DMS153 treated with DMSO at 0.1 percent for 48 hours (cell line): Measurements from ENCODE around the gene RFTN1.
A peak's percentile ranks its signal among the peaks of the same experiment; 100 is the strongest.
"Not testable (repeated sequence)": the region's sequence is repeated elsewhere in the genome, so short reads cannot be mapped to it uniquely, and the experiment has no call there.

Source experiments
- DNase-seq: peaks from one replicate; lab custom pipeline; 2025; ENCODE audit not compliant: unreplicated experiment; lab: John Stamatoyannopoulos, UW

The RFTN1 gene

DNA sequence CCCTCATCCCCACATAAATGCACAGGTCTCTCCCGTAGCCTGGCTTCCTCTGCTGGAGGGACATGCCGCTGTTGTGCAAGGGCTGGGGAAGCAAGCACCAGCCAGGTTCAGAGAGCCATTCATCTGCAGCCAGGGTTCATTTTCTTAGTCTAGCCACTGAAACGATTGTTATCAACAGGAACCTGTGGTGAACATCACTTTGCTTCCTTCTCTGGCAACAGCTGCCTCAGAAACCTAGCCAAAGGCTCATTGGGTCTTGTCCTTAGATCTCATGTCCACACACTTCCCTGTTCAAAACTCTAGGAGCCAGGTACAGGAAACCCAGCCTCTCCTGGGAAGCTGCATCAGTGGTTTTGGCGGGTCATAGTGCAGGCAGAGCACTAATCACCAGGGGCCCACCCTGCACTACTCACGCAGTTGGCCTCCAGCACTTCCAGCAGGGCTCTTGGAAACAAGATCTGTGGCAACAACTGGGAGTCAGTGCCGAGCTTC, 201.5 kb downstream of the RFTN1 start:
- no peak for DNase-seq

DNA sequence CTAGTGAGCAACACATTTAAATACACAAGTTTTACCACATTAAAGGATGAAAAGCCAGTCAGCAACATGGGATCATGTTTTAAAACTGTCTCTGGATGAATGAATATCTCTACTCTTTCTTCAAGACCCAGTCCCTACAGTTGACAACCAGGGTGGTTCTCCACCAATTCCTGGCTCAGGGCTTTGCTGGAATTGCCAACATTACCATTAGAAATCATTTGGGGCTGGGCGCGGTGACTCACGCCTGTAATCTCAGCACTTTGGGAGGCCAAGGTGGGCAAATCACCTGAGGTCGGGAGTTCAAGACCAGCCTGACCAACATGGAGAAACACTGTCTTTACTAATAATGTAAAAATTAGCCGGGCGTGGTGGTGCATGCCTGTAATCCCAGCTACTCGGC, 203.0 kb downstream of the RFTN1 start:
- DNase-seq: not testable (repeated sequence)

DNA sequence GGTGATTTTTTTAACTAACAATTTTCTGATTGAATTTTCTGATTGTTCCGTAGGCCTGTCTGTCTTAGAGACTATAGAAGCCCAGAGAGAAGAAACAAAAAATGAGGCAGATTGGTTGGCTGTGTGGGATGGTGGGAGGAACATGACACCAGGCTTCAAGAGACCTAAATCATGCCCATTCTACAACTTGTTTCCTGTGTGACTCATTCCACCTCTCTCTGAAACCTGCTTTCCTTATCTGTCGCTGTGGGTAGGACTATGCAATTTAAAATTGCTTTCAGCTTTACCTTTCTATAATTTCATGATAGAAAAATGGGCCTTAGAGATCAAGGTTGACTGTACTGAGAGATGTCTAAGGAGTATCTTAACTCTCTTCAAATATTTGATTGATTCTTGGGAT, 203.9 kb downstream of the RFTN1 start:
- no peak for DNase-seq

DNA sequence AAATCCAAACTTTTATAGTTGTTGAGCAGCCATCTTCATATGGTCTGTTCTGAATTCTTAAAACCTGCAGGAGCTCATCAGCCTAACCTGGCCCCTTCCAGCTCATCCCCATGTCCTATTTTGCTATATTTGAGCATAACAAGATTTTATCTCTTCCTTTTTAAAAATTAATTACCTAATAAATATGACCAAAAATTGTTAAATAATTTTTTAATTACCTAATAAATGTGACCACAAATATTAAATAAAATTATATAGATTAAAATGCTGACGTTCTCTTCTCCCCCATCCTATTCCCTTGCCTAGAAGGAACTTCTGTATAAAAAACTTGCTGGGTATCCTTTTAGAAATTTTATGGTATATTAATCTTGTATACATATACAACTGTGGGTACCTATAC, 204.8 kb downstream of the RFTN1 start:
- DNase-seq: no peak

DNA sequence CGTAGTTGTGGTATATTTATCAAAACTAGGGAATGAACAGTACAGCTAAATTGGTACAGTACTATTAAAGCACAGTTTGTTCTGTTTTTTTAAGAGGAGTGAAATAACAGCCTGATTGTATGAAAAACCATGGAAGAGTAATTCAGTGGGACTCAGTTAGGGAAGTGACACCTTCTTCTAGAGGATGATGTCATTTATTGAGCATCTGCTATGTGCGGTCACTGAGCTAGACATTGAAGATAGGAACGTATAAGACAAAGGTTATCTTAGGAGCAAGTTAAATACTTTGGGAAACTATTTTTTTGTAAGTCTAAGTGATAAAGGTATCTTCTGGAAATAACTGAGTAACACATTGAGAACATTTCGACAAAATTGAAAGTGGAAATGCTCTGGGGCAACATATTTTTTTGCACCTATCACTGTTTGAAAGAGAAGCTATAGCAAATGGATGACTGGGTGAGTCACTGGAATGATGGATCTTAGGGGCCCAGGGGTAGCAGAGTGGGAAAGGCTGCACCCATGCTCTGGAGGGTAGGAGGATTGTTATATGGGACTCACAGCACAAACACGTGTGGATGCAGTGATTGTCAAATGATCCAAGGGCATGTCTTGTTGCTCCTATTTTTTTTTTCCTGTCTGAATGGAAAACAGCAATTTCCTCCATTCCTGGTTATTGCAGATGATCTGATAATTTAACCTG, 205.5 kb downstream of the RFTN1 start:
- DNase-seq: no peak

DNA sequence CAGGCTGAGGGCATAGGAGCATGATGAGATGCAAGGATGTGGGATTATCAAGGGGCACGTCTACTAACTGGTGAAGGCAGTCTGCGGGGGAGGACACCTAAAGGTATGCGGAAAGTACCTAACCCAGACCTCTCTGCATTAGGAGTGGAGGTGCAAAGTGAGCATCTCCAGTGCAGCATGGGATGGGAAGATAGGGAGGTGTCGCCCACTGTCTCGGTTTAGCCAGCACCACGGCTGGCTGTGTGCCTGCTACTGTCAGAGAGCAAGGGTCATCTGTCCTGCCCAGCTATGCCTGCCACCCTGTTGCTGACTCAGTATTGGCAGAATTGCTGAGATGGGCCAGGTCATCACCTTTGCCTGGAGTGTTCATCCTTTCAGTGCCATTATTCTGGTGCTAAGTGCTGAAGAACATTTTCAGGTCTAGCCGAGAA, 208.4 kb downstream of the RFTN1 start:
- no peak for DNase-seq

DNA sequence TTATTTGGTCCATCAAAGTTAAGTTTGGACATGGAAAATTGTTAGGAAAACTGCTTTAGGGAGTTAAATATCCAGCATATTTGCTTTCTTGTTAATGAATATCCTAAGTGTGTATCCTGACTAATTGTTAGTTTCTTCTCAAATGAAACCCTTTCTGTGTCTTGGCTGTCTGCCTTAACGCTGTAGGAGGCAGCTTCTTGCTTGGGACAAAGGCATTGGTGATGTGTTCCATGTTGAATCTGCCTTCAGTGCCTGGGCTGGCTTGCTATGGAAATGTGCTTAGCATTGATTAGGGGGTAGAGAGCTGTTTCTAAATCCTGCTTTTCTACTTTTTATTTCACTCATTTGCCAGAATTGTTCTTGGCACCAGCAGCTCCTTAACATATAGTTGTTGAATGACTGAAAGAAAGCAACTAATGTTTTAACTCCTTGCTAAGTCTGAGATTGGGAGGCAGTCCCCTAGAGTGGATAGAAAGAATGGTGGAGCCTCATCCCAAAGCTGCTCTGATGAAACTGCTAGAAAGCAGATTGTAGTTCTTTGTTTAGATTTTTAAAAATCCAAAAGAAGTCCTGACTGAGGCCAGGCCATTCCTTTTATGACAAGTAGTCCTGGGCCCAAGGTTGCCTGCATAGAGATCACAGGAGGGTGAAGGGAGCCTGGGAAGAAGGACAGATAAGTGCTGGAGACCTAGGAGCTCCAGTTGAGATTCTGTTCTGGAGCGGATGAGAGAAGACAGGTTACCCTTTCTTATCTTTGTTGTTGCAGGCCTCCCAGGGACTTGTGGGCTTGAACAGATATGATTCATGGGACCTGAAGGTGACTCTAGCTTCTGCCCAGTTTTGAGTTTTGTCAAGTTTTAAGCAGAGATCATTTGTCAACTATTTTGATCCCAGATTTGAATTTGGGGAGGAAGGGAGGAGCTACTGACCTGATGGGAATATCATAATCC, 209.2 kb downstream of the RFTN1 start:
- DNase-seq: no peak

DNA sequence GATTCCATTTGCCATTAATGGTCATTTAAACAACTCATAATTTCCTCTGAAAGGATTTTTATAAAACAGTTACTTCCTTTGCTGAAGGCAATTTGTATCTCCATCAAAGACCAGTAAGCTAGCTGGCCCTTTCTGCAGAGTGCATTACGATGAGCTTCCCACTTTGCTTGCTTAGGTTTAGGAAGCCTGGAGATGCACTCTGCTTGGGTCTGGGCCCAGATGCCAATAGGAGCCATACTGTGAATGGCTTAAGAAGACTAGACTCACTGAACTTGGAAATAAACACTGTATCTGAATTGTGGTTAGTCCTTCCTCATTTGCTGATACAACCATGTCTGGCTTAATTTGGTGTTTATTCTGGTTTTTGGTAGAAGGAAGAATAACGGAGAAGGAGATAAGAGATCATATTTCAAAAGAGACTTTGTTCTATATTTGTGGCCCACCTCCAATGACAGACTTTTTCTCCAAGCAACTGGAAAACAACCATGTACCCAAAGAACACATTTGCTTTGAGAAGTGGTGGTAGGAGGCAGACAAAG, 210.4 kb downstream of the RFTN1 start:
- DNase-seq: no peak

DNA sequence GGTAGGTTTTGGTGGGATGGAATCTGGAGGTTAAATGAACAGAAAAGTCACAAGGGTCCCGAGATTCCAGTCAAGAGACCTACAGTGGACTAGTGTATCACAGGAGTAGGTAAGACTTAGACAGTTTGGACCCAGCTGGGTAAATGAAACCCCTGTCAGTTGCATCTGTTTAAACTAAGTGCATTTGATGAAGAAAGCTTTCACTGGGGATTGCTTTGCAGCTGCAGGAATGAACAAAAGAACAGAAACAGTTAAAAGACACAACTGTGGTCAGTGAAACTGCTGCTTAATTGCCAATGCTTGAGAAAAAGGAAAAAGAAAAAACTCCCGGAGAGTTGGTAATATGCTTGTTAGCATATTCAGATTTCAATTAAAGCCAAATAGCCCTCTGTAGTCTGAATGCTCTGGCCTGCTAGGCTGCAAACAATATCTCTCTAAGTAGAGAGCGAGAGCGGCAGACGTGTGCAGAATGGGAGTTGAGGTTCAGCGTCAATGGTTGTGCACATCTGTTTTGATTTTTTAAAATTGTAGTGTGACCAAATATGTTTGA, 211.3 kb downstream of the RFTN1 start:
- no peak for DNase-seq

DNA sequence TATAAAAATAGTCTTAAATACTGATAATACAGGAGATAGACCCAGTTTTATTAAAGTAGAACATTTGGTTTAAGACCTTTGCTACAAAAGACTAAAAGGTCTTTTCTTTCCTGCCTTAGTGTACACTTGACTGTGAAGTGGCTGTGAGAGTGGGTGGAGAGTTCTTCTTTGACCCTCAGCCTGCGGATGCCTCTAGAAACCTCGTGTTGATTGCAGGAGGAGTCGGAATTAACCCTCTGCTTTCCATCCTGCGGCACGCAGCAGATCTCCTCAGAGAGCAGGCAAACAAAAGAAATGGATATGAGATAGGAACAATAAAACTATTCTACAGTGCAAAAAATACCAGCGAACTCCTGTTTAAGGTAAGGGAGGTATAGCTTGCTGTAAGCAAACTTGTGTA, 212.0 kb downstream of the RFTN1 start:
- DNase-seq: no peak

DNA sequence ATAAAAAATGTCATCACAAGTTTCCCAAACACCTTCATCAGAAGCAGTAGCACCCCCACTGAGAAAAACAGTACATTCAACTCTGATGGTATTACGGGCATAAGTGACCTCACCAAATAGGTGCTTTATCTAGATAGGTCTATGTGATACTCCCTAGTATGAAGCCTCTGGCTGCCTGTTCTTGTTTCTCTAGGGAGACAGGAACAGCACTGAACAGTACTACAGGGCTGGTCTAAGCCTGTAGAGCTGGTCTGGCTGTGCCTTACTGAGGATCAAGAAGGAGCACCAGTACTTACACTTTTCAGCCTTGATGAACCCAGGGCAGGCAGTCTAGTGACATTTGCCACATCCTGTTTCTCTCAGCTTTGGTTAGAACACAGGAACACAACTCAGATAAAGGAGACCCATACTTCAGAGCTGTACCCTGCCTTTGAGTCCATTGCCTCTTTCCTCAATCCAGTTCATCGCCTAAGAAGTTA, 212.6 kb downstream of the RFTN1 start:
- DNase-seq: no peak

DNA sequence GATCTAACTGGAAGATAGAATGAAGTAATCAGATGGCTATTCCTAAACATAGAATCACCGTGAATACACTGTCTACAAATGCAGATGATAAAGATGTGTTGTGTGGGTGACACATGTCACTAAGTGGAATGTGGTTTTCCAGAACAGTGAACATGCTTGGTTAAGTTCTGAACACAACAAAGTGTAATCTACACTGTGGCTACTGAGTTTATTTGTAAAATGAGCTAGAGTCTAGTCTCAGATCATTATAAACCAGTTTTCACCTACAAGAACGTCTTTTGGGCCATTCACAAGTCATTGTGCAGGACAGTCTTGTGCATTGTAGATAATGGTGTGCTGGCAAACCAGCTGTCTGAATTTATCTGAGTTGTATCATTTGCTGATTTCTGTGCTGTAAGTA, 213.2 kb downstream of the RFTN1 start:
- no peak for DNase-seq

DNA sequence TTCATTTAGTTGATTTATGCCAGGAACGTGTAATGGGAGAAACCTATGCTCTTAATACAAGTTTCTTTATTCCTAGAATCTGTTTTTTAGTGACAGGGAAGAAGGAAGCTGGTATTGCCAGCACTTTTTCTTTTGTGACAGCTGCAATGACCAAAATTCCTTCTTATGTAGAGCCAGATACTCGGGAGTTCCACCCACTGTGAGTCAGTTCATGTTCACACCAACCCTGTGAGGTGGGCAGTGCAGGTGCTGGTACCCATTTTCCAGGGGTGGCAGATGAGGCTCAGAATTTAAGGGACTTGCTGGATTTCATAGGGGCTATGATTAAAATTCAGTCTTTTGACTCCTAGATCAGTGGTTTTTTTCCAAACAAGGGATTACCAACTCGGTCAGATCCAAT, 213.8 kb downstream of the RFTN1 start:
- DNase-seq: no peak

DNA sequence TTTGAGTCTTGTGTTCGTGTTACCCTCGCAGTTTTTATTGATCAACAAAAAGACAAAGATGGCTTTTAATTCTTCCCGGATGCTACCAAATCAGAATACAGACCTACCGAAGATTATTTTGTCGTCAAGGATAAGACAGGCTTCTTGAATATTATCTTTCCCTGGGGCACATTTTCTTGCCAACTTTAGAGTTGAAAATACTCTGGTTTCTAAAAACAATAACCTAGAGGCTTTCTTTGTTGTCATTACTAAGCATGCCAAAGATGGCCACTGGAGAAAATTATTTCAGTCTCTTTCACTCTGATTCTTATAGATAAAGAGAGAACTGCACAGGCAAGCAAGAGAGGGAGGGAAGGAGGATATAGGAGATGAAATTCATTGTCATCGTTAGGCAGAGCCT, 214.6 kb downstream of the RFTN1 start:
- DNase-seq: no peak

DNA sequence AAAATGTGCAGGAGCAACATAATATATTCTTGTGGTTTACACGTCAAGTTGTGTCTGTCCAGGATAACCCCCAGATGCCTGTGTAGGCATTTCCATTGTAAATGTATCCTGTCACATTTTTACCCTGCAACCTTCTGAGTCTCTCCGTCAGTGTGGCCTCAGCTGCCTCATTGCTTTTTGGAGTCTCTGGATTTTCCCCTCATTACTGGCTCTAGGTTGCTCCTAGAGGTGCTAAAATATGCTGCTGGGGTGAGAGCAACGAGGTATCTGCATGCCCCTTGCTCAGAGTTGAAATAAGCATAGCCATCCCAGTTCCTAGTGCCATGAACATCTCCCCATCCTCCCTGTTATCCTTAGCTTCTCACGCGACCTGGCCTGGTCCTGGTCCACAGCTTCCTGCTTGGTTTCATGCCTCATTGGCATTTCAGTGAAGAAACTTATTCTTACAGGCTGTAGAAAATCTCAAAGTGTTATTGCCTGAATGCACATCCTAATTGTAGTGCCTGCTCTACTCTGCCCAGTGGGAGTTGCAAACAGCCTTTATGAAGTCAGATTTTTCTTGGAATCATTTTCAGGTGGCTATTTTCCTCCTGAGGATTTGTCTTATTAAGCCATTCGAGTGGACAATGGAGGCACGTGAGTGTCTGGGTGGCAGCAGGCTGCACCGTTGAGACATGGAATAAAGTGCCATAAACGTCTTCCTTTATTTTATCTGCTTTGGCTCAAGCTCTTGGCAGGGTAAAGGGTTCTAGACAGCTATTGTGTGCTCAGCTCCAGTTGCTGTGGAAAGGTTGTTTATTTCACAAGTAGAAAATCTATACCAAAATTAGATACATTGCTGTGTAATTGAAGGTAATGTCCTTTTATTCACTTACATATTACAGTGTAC, 215.3 kb downstream of the RFTN1 start:
- DNase-seq: no peak

DNA sequence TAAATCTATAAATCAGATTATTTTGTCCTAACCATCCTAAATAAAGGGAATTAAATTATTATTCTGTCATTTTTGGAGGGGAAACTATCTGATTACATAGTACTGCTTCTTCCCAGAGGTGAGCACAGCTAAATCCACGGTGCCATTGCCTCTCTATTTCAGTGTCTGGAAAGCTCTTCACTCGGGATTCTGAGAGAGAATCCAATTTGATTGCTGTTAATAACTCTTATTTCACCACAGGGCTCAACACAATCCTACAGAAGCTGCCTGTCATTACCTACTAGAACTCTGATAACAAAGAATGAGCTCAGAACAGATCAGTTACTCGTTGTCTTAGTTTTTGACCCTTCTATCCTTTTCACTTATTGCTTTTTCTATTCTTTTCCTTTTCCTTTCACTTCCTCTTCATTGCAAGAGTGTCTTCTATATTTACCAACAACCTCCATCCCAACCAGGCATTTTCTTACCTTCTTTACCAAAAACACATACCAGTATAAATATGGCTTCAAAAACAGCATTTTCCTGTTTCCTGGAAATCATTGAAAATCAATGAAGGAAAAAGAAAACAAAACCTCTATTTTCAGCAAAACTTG, 218.1 kb downstream of the RFTN1 start:
- DNase-seq: no peak

DNA sequence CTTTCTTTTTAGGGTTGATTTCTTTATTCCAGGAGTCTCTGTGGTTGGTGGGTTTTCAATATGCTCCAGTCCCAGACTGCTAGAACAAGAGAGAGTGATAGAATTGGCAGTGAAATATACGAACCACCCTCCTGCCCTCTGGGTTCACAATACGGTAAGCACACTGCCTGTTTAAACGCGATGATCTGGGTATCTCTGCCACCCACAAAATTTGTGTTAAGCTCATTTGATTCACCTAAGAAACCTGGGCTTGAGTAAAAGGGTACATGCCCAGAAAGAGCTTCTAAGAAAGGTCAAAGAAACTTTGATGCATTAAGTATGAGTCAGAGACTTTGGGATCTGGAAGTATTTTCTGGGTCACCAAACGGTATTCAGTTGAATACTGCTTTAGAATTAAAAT, 218.7 kb downstream of the RFTN1 start:
- DNase-seq: no peak

DNA sequence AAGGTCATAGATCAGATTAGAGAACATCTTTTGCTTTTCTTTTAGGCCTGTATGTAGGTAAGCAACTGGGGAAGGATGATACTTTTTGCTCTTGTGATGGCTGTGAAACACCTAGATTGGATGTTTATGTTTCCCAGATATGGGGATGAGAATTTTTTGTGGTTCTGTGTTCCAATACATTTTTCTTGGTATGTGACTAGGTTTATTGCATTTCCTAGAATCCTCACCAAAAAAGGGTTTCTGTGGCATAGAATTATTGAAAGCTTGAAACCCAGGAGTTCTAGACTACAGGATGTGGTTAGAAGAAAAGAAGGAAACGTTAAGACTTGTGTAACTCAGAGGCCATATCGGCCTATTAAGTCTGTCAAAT, 222.7 kb downstream of the RFTN1 start:
- no peak for DNase-seq

DNA sequence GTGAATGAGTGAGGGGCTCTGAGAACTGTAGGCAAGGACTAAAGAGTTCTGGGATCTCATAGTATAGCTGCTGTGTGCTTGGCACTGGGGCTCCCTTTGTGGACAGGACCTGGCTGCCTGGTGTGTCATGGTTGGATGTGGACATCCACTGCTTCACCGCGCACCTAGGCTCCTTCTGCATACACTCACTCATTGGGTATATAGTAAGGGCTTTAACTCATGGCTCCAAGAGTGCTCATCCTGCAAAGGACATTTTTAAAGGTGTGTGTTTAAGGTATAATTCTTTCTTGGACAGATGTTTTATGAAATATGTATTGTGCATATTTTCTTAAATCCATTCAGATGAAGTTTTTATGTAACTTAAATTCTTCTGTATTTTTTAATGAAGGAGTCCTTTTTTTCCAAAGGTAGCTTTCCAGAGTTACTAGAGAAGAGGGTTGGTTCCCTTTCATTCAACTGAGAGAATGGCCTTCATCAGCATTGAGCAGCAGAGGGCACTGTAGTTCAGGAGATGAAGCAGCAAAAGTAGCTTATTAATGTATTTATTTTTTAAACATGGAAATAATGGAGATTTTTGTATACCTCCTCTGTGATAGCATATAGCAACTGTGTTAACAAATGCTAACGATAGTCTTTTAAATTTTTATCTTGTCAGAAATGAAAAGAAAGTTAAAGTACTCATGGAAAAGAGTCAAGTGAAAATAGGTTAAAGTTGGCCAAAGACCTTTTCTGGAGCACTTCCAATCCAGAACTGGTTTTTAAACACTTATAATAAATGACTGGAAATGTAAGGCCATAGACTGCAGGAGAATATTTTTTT, 223.3 kb downstream of the RFTN1 start:
- DNase-seq: peak; percentile 6
